Keratinocyte (primary cell): Measurements from ENCODE around the gene MGAT5B. TPM values are rescaled to one million over a fixed set of nuclear protein-coding genes. Genes with fewer than 3 reads are reported as not detected.

Experiments used
- DNase-seq: peaks from one replicate; pipeline ENCODE4 v3.0.0-alpha.2; 2011; ENCODE audit warnings: low read depth, missing footprints, low spot score
- FAIRE-seq: peaks from 2 replicates; lab custom pipeline; 2011; peaks lifted over from hg19 to GRCh38; lab: Jason Lieb, UNC
- H2AFZ ChIP-seq: 2 replicates; pipeline ENCODE4 v1.6.0; 2012; ENCODE audit warnings: low read length, control low read depth, inconsistent platforms; ENCODE audit not compliant: control insufficient read depth
- H3K27ac ChIP-seq: 2 replicates; pipeline ENCODE4 v1.5.1; 2011; ENCODE audit warnings: low read length; ENCODE audit not compliant: control insufficient read depth, insufficient read depth
- H3K27me3 ChIP-seq: 3 replicates; pipeline ENCODE4 v1.6.0; 2011; ENCODE audit warnings: low read length; ENCODE audit not compliant: control insufficient read depth, insufficient read depth; ENCODE audit errors: extremely low read depth
- H3K36me3 ChIP-seq, 2 experiments: 2 replicates in 1 of 2; 3 replicates in 1 of 2; pipeline ENCODE4 v1.5.1; 2011; ENCODE audit warnings: low read length in 2 of 2, mild to moderate bottlenecking in 1 of 2; ENCODE audit not compliant: control insufficient read depth in 2 of 2, insufficient read depth in 2 of 2; ENCODE audit errors: extremely low read depth in 1 of 2
- H3K4me1 ChIP-seq: 3 replicates; pipeline ENCODE4 v1.5.1; 2011; ENCODE audit warnings: low read length; ENCODE audit not compliant: control insufficient read depth, insufficient read depth; ENCODE audit errors: extremely low read depth
- H3K4me2 ChIP-seq: 3 replicates; pipeline ENCODE4 v1.6.0; 2011; ENCODE audit warnings: low read depth, low read length; ENCODE audit not compliant: control insufficient read depth, insufficient read depth; ENCODE audit errors: extremely low read depth
- H3K4me3 ChIP-seq, 3 experiments: fragments of 200-600 bp in 1 of 3; sonication (generic) in 1 of 3; 2 replicates in 2 of 3; 3 replicates in 1 of 3; pipeline ENCODE4 v1.5.1; 2011 to 2016; ENCODE audit warnings: low read length in 3 of 3, mild to moderate bottlenecking in 3 of 3, control low read depth in 2 of 3, inconsistent platforms in 1 of 3, low read depth in 1 of 3, mixed read lengths in 1 of 3, mixed run types in 1 of 3, moderate library complexity in 1 of 3; ENCODE audit not compliant: control insufficient read depth in 2 of 3, insufficient read depth in 2 of 3; ENCODE audit errors: extremely low read depth in 1 of 3
- H3K79me2 ChIP-seq: 2 replicates; pipeline ENCODE4 v1.6.0; 2012; ENCODE audit warnings: low read length; ENCODE audit not compliant: control insufficient read depth, insufficient read depth
- H3K9ac ChIP-seq: 3 replicates; pipeline ENCODE4 v1.6.0; 2011; ENCODE audit warnings: low read length; ENCODE audit not compliant: control insufficient read depth, insufficient read depth; ENCODE audit errors: extremely low read depth
- H3K9me1 ChIP-seq: 3 replicates; pipeline ENCODE4 v1.6.0; 2011; ENCODE audit warnings: low read length; ENCODE audit not compliant: control insufficient read depth, insufficient read depth; ENCODE audit errors: extremely low read depth
- H3K9me3 ChIP-seq: 2 replicates; pipeline ENCODE4 v1.5.1; 2012; ENCODE audit warnings: low read depth, low read length; ENCODE audit not compliant: control insufficient read depth
- H4K20me1 ChIP-seq: 3 replicates; pipeline ENCODE4 v1.6.0; 2011; ENCODE audit warnings: low read length; ENCODE audit not compliant: control insufficient read depth, insufficient read depth; ENCODE audit errors: extremely low read depth
- EZH2 ChIP-seq: IDR thresholded peaks from one replicate; pipeline ENCODE4 v1.6.1; 2012; ENCODE audit warnings: inconsistent platforms, mild to moderate bottlenecking, low read length, moderate library complexity
- dilution Hi-C: fragments of 300-500 bp; cut with MboI; formaldehyde crosslinking; loops from one replicate; pipeline ENCODE4 v1.7.0; 2020; ENCODE audit warnings: low sequenced_read_pairs; ENCODE audit not compliant: extremely low pct_ligation_motif_present
- polyA plus RNA-seq, 5 experiments: library from polyadenylated mRNA; depleted of rRNA in 3 of 5; stranded (reverse) in 3 of 5; stranded (forward) in 1 of 5; unstranded in 1 of 5; fragments of >200 nt; gene quantifications; 1 replicate in 1 of 5; 2 replicates in 3 of 5; 3 replicates in 1 of 5; pipeline versions ENCODE4 v1.2.1 to v1.2.3, GENCODE V29; 2011 to 2012; ENCODE audit warnings: missing spikeins in 2 of 5, low read depth in 1 of 5, low replicate concordance in 1 of 5
- TF ChIP-seq, protein P1 (sequence below), 3 experiments: IDR thresholded peaks in 1 of 3; conservative IDR thresholded peaks in 1 of 3; optimal IDR thresholded peaks in 1 of 3; 2 replicates in 2 of 3; 3 replicates in 1 of 3; pipeline versions ENCODE3 to v1.5.1; 2011; ENCODE audit warnings: low read length in 3 of 3, mild to moderate bottlenecking in 3 of 3, moderate library complexity in 2 of 3, control low read depth in 1 of 3, inconsistent platforms in 1 of 3; ENCODE audit not compliant: insufficient read depth in 2 of 3; ENCODE audit errors: extremely low read depth in 1 of 3

MGAT5B gene
- polyA plus RNA-seq, 1 donor (not counting 4 experiments of a cell fraction or from before 2014, with no cell fraction given) = 0.29 TPM

DNA sequence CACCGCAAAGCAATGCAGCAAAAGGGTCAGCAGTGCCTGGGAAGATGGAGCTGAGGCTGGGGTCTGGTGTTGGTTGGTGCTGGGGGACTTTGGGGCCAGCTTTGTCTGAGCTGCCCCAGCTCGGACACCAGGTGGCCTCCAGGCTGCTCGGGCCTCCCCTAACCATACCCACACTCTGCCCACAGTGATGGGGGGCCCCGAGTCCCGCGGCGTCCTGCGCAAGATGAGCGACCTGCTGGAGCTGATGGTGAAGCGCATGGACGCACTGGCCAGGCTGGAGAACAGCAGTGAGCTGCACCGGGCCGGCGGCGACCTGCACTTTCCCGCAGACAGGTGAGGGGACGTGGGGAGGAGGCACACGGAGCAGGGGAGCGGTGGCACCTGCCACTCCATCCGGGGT lies 13.8 kb downstream of the MGAT5B start:
- no peaks in the 10 kb centered on the region for H3K79me2 ChIP-seq
- no peaks in the 10 kb centered on the region for H3K4me1 ChIP-seq
- no peaks in the 10 kb centered on the region for H3K36me3 ChIP-seq
- H3K27ac ChIP-seq = no peak overlapping the region
- H3K4me2 ChIP-seq = no peak overlapping the region
- H3K9ac ChIP-seq = no peak overlapping the region
- no peak for TF ChIP-seq EZH2
- TF ChIP-seq, protein P1, sequence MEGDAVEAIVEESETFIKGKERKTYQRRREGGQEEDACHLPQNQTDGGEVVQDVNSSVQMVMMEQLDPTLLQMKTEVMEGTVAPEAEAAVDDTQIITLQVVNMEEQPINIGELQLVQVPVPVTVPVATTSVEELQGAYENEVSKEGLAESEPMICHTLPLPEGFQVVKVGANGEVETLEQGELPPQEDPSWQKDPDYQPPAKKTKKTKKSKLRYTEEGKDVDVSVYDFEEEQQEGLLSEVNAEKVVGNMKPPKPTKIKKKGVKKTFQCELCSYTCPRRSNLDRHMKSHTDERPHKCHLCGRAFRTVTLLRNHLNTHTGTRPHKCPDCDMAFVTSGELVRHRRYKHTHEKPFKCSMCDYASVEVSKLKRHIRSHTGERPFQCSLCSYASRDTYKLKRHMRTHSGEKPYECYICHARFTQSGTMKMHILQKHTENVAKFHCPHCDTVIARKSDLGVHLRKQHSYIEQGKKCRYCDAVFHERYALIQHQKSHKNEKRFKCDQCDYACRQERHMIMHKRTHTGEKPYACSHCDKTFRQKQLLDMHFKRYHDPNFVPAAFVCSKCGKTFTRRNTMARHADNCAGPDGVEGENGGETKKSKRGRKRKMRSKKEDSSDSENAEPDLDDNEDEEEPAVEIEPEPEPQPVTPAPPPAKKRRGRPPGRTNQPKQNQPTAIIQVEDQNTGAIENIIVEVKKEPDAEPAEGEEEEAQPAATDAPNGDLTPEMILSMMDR (optimal IDR thresholded peaks at IDR 0.05 in 1 of 3, IDR thresholded peaks at IDR 0.05 in 1 of 3, conservative IDR thresholded peaks at IDR 0.05 in 1 of 3; ENCODE audit: extremely low read depth in 1 of 3, insufficient read depth in 2 of 3, low read length in 3 of 3) = no peak
- peaks cover 65% of the 10 kb centered on the region for H3K27me3 ChIP-seq
- FAIRE-seq = no peak
- no peak overlapping the region for H3K4me3 ChIP-seq
- dilution Hi-C loops = loop anchor here (25.0 kb wide), 1 partner anchor 105 kb away; no protein-coding TSS in a partner anchor
- DNase-seq = no peak
- H3K9me1 ChIP-seq = no peaks in the 10 kb centered on the region
- H4K20me1 ChIP-seq = no peaks in the 10 kb centered on the region
- no peaks in the 10 kb centered on the region for H3K9me3 ChIP-seq
- H2AFZ ChIP-seq = no peak overlapping the region

DNA sequence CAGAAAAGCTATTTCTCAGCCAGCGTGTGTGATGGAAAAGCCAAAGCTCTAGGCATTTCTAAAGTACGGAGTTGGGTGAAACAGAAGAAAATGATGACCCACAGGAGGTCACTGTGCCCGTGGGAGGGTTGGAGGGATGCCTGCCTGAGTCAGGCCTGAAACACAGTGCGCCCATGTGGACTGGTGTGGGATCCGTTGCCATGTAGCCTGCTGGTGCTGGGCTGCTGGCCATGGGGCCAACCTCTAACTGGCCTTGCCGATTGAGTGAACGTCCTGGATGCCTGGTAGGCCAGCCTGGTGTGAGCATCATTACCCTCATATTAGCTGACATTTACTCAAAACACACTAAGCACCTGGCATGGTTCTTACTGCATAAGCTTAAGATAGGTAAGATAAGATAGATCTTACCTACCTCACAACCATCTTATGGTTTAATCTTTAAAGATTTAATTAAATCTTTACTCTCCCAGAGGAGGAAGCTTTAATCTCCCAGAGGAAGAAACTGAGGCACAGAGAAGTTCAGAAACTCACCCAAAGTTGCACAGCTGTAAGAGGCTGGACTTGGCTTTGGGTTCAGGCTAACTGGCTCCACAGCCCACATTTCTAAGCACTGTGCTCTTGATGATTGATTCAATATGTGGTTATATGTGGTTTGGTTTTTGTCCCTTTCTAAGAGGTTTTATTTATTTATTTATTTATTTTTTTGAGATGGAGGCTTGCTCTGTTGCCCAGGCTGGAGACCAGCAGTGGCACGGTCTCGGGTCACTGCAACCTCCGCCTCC lies 15.7 kb downstream of the MGAT5B start:
- Histone ChIP-seq H4K20me1 (no peaks in the 10 kb centered on the region), H3K9ac (no peak overlapping the region), H3K27ac (no peak overlapping the region), H3K4me2 (no peak overlapping the region), H3K9me1 (no peaks in the 10 kb centered on the region), H3K4me1 (no peaks in the 10 kb centered on the region), H3K36me3 (no peaks in the 10 kb centered on the region), H3K27me3 (peaks cover 48% of the 10 kb centered on the region), H2AFZ (no peak overlapping the region), H3K4me3 (no peak overlapping the region), H3K79me2 (no peaks in the 10 kb centered on the region), H3K9me3 (no peaks in the 10 kb centered on the region)
- TF ChIP-seq, protein P1 (optimal IDR thresholded peaks at IDR 0.05 in 1 of 3, IDR thresholded peaks at IDR 0.05 in 1 of 3, conservative IDR thresholded peaks at IDR 0.05 in 1 of 3; ENCODE audit: extremely low read depth in 1 of 3, insufficient read depth in 2 of 3, low read length in 3 of 3) = no peak
- no peak for TF ChIP-seq EZH2
- DNase-seq (no peak), FAIRE-seq (no peak)
- dilution Hi-C loops = loop anchor here (25.0 kb wide), 1 partner anchor 103 kb away; no protein-coding TSS in a partner anchor
